HG03103 (cell line): ENCODE measurements around the gene EFTUD2.
"Not testable (repeated sequence)": the region's sequence is repeated elsewhere in the genome, so short reads cannot be mapped to it uniquely, and the experiment has no call there.

ENCODE experiments used
- ATAC-seq: cut with Tn5 transposase; IDR thresholded peaks from one replicate; pipeline ENCODE4 v1.9.1; 2021; ENCODE audit warnings: low read depth; ENCODE audit not compliant: unreplicated experiment

The EFTUD2 gene

GRCh38 chr17:44899074-44899782, at the start of gene EFTUD2:
TSS of gene EFTUD2 (minus strand) at chr17:44899445. CDS start at chr17:44894521, 4,924 bp downstream.
- peak; percentile 70 for ATAC-seq

- no peak for ATAC-seq
Observed at GRCh38 chr17:44948315-44948795, 49.1 kb upstream of the EFTUD2 start.

DNA sequence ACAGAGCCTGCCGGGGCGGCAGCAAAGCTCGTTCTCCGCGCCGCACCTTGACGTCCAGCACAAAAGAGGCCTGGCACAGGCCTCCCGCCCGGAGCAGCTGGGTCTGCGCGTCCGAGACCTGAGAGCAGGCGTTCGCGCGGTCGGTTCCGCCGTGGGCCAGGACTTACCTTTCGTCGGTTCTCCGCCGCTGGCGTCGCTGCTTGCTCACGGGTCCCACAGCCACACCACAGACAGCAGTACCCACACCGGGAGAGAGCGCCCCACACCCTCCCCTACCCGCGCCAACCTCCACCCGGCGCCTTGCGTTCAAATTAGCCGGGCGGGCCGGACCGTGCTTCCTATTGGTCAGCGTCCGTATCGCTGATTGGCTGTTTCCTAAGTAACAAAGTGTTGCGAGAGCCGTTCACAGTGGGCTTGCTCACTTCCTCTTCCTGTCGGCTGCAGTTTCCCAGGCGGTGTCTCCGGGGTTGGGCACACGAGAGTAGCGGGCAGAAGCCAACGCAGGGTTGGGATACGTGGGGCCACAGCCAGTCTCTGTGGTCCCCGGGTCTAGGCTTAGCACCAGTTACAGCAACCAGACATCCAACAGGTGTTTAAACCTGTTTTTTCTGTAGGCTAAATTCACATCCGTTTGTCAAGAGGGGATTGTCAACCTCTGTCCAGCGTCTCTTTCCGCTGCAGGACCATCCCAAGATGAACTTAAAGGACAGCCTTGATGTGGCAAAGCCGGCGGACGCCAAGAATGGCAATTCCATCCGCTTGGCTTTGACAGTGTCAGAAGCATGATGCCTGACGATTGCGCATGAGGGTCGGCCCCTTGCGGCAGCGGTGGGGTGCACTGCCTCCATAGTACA, 48.4 kb upstream of the EFTUD2 start, which contains the start of gene KIF18B:
Gene KIF18B (minus strand): TSS at position 313 of the 854 bp plus-strand sequence. CDS start 11,429 bp downstream, outside the sequence.
- peak; percentile 87 for ATAC-seq

DNA sequence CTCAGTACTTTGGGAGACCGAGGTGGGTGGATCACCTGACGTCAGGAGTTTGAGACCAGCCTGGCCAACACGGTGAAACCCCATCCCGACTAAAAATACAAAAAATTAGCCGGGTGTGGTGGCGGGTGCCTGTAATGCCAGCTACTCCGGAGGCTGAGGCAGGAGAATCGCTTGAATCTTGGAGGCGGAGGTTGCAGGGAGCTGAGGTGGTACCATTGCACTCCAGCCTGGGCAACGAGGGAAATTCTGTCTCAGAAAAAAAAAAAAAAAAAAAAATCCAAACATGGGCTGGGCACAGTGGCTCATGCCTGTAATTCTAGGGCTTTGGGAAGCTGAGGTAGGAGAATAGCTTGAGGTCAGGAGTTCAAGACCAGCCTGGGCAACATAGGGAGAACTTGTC, 46.4 kb upstream of the EFTUD2 start:
- not testable (repeated sequence) for ATAC-seq

DNA sequence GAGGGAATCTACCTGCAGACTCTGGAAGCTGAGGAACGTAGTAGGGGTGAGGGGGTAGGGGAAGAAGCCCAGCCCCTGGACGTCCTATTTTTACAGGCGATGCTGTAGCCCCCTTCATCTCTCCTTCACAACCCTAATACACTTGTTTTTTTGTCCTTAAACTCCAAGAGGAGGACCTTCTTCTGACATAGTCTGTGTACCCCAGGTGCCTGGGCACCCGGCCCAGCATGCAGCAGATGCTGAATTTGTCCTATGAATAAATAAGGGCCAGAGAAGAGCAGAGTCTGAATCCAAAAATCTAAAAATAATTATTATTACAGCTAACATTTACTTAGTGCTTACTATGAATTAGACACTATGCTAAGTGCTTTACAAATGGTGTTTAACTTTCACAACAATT, 43.2 kb upstream of the EFTUD2 start:
- ATAC-seq = no peak

DNA sequence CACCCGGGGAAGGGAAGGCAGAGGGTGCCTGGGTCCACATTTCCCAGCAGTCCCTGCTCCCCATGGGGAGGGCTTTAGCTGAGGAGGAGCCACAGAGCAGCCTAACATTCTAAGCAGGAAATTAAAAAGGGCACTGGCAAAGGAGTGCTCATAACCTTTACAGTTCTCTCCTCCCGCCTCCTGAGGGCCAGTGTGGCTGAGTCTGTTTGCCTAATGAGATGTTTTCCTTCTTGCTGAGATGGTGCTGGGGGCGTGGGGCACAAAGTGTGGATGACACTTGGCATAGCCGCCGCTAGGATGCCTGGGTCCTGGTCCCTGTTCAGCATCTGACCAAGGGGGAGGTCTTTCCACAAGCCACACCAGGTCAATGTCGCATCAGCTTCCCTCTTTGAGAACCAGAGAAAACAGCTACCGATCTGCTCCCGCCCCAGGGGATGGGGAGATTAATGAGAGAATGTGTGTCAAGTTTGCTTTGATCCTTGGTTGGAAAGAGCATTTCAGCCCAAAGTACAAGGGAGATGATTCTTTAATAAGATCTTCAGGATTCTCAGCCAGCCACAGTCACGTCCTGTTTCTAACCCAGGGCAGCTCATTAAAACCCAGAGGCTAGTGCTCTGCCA, 42.6 kb upstream of the EFTUD2 start:
- no peak for ATAC-seq

GRCh38 chr17:44940768-44941167, 41.5 kb upstream of the EFTUD2 start:
- no peak for ATAC-seq

GRCh38 chr17:44940317-44940716, 41.1 kb upstream of the EFTUD2 start:
- no peak for ATAC-seq

DNA sequence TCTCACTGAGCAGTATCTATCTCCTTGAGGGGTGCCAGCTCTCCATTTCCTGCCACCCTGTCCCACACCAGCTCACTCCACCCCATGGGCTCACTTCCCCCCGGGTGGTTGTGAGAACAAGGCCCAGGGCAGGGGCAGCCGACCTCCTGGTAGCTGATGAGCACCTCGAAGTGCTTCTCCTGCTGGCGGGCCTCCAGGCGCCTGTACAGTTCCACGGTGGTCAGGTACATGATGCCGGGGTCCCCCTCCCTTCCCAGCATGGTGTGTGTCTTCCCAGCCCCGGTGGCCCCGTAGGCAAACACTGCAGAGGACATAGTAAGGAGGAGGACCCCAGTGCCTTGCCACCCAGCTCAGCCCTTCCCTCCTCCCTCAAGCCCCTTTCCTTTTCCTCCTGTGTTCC, 35.9 kb upstream of the EFTUD2 start:
- ATAC-seq = no peak

GRCh38 chr17:44934745-44935105, 35.5 kb upstream of the EFTUD2 start:
- no peak for ATAC-seq

GRCh38 chr17:44933824-44934744, 34.8 kb upstream of the EFTUD2 start:
- ATAC-seq = no peak

DNA sequence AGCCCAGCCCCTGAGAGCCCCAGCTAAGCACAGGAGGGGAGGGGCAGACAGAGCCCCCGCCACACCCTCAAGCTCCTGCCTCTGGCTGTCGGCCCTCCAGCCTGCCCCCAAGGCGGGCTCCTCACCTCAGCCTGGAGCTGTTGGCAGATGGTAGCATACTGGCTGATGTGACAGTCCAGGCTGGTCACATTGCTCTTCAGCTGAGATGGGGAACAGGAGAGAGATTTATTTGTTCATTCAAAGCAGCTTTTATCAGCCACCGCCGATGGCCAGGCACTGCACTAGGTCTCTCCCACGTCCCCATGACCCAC, 33.5 kb upstream of the EFTUD2 start:
- ATAC-seq = no peak

DNA sequence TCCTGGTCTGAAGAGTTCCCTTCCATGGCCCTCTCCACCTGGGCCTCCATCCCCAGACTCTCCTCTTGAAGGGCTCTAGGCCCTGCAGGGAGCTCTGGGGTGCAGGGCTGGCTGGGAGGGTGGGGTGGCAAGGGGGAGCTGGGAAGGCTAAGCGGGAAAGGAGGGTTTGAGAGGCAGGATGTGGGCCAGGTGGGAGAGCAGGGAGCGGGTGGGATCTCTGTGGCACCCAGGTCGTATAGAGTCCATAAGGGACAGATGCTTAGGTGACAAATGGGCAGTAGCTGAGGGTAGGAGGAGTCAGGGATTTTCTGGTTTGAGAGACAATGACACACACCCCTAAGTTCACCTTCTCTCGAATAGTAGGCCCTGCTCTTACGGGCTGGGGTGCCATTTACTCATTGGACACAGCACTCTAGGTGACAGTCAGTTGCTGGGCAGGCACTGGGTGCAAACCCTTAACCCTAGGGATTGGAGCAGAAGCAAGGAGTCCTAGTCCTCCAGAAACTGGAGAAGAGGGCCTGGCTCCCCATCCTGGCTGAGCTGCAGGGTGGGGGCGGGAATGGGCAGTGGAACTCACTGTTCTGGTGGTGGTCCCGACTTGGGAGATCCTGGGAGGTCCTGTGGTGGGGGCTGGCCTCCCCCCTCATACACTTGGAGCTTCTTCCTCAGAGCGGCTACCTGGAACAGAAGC, 33.0 kb upstream of the EFTUD2 start:
- no peak for ATAC-seq

GRCh38 chr17:44931376-44931775, 32.1 kb upstream of the EFTUD2 start:
- no peak for ATAC-seq

- ATAC-seq = no peak
Observed at GRCh38 chr17:44930667-44931066, 31.4 kb upstream of the EFTUD2 start.

DNA sequence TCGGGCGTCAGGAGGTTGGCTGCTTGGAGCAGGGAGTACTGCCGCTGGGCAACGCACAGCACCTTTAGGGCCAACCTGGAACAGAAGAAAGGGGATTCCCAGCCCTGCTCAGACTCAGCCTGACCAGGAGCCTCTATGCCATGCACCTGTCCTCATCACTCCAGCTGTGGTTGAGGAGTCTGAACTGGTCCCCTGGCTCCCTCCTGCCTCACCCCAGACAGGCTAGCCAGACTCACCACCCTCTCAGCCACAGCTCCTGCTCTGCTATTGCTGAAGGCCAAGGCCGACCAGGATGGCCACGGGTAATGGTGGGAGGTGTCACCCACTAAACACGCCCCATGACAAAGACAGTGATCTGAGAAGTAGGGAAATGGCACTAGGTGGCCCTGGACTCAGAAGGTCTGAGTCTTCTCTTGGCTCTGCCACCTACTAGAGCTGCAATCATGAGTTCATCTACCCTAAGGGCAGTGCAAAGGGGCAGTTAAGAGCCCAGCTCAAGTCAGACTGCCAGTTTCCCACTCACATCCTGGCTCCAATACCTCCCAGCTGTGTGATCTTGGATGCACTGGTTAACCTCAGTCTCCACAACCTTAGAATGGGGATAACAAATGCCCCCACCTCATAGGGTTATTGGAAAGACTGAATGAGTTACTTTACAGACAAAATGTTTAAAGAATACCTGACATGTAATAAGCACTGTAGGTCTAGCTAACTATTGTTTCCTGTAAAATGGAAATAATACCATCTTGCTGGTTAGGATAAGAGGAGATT, 29.9 kb upstream of the EFTUD2 start:
- ATAC-seq = no peak

- no peak for ATAC-seq
Observed at GRCh38 chr17:44928136-44928535, 28.9 kb upstream of the EFTUD2 start.

GRCh38 chr17:44927696-44928095, 28.5 kb upstream of the EFTUD2 start:
- ATAC-seq = no peak
